Fibroblast of mammary gland (primary cell): ENCODE data around the gene GCNT4.

Experiments used
- DNase-seq: peaks from one replicate; pipeline ENCODE4 v3.0.0-alpha.2; 2010; ENCODE audit warnings: low read depth
- H3K4me3 ChIP-seq: 2 replicates; pipeline ENCODE4 v1.5.1; 2011; ENCODE audit warnings: low read depth, mild to moderate bottlenecking, low read length, moderate library complexity; ENCODE audit not compliant: control insufficient read depth
- CTCF ChIP-seq: conservative IDR thresholded peaks from 2 replicates; pipeline ENCODE4 v1.5.1; 2011; ENCODE audit warnings: low read depth, low read length, inconsistent platforms; ENCODE audit not compliant: control insufficient read depth, insufficient read depth

The GCNT4 gene

GRCh38 chr5:75018805-75019587, 33.4 kb downstream of the GCNT4 start:
- H3K4me3 ChIP-seq: no peak overlapping the region
- no peak for DNase-seq

GRCh38 chr5:75017971-75018370, 34.4 kb downstream of the GCNT4 start:
- TF ChIP-seq CTCF: no peak
- H3K4me3 ChIP-seq: no peak overlapping the region
- DNase-seq: no peak

More at GRCh38 chr5:75018805-75019587, 33.4 kb downstream of the GCNT4 start:
- TF ChIP-seq CTCF: no peak

GRCh38 chr5:75016896-75017295, 35.5 kb downstream of the GCNT4 start:
- no peak for TF ChIP-seq CTCF

GRCh38 chr5:75012748-75013147, 39.6 kb downstream of the GCNT4 start:
- no peak overlapping the region for H3K4me3 ChIP-seq
- no peak for TF ChIP-seq CTCF
- no peak for DNase-seq

More at GRCh38 chr5:75016896-75017295, 35.5 kb downstream of the GCNT4 start:
- H3K4me3 ChIP-seq: no peak overlapping the region
- DNase-seq: peak; percentile 40

- DNase-seq: no peak
- TF ChIP-seq CTCF: no peak
- no peak overlapping the region for H3K4me3 ChIP-seq
These were observed 41.5 kb downstream of the GCNT4 start for GRCh38 chr5:75010838-75011237.

- DNase-seq: no peak
- no peak overlapping the region for H3K4me3 ChIP-seq
- no peak for TF ChIP-seq CTCF
These were observed 42.6 kb downstream of the GCNT4 start for GRCh38 chr5:75009556-75010345.
